Measurements from ENCODE around the gene RAB7A.

DNA sequence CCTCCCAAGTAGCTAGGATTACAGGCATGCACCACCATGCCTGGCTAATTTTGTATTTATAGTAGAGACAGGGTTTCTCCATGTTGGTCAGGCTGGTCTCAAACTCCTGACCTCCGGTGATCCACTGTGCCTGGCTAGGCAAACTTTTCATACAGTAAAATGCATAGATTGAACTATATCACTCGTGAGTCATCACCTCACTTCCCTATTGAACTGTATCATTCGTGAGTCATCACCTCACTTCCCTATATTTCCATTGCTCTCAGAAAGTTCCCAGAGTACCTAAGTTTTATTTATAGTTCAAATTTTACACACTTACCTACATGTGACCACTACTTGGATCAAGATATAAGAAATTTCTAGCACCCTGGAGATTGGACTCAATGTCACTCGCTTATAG, 79.8 kb downstream of the RAB7A start:
- TF ChIP-seq HDAC2 (IDR thresholded peaks at IDR 0.05), result no peak
- TF ChIP-seq, protein P1, sequence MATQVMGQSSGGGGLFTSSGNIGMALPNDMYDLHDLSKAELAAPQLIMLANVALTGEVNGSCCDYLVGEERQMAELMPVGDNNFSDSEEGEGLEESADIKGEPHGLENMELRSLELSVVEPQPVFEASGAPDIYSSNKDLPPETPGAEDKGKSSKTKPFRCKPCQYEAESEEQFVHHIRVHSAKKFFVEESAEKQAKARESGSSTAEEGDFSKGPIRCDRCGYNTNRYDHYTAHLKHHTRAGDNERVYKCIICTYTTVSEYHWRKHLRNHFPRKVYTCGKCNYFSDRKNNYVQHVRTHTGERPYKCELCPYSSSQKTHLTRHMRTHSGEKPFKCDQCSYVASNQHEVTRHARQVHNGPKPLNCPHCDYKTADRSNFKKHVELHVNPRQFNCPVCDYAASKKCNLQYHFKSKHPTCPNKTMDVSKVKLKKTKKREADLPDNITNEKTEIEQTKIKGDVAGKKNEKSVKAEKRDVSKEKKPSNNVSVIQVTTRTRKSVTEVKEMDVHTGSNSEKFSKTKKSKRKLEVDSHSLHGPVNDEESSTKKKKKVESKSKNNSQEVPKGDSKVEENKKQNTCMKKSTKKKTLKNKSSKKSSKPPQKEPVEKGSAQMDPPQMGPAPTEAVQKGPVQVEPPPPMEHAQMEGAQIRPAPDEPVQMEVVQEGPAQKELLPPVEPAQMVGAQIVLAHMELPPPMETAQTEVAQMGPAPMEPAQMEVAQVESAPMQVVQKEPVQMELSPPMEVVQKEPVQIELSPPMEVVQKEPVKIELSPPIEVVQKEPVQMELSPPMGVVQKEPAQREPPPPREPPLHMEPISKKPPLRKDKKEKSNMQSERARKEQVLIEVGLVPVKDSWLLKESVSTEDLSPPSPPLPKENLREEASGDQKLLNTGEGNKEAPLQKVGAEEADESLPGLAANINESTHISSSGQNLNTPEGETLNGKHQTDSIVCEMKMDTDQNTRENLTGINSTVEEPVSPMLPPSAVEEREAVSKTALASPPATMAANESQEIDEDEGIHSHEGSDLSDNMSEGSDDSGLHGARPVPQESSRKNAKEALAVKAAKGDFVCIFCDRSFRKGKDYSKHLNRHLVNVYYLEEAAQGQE (IDR thresholded peaks at IDR 0.05), result no peak
- TF ChIP-seq SMC3 (IDR thresholded peaks at IDR 0.05), result no peak
- no peak for TF ChIP-seq EP300 (IDR thresholded peaks at IDR 0.05)
- TF ChIP-seq, protein P2, sequence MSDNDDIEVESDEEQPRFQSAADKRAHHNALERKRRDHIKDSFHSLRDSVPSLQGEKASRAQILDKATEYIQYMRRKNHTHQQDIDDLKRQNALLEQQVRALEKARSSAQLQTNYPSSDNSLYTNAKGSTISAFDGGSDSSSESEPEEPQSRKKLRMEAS (IDR thresholded peaks at IDR 0.05), result no peak
- no peak for TF ChIP-seq KDM5A (IDR thresholded peaks at IDR 0.05)
